ENCODE data around the gene TMEM200A. TPM values are rescaled to one million over a fixed set of nuclear protein-coding genes. Genes with fewer than 3 reads are reported as not detected.

Gene TMEM200A
- total RNA-seq, 2 donors from 2014 or later, result 0.87 to 5.1 TPM

GRCh38 chr6:130393306-130393705, 27.5 kb downstream of the TMEM200A start:
- Histone ChIP-seq H3K36me3 (no peaks in the 10 kb centered on the region), H3K27me3 (replicated peaks; ENCODE audit: insufficient read depth) (no peaks in the 10 kb centered on the region), H3K27ac (no peak overlapping the region), H3K4me1 (replicated peaks) (no peaks in the 10 kb centered on the region), H3K9me3 (no peaks in the 10 kb centered on the region), H3K4me3 (no peak overlapping the region)
- DNase-seq (ENCODE audit: low spot score), result no peak
- intact Hi-C loops (cut with DNase I), result no loop called here
- TF ChIP-seq CTCF (IDR thresholded peaks at IDR 0.05) (no peak), POLR2A (IDR thresholded peaks at IDR 0.05) (no peak), POLR2AphosphoS5 (IDR thresholded peaks at IDR 0.05) (no peak)
- WGBS, result 93% methylated on average over 6 of the region's 6 CpGs

GRCh38 chr6:130394246-130394645, 28.4 kb downstream of the TMEM200A start:
- DNase-seq (ENCODE audit: low spot score), result no peak
- Histone ChIP-seq H3K9me3 (no peaks in the 10 kb centered on the region), H3K27me3 (replicated peaks; ENCODE audit: insufficient read depth) (no peaks in the 10 kb centered on the region), H3K4me1 (replicated peaks) (no peaks in the 10 kb centered on the region), H3K36me3 (no peaks in the 10 kb centered on the region), H3K27ac (no peak overlapping the region), H3K4me3 (no peak overlapping the region)
- intact Hi-C loops (cut with DNase I), result no loop called here
- whole genome bisulfite sequencing, result 34% methylated on average over 5 of the region's 5 CpGs
- no peak for TF ChIP-seq POLR2A (IDR thresholded peaks at IDR 0.05)
- no peak for TF ChIP-seq CTCF (IDR thresholded peaks at IDR 0.05)
- no peak for TF ChIP-seq POLR2AphosphoS5 (IDR thresholded peaks at IDR 0.05)

GRCh38 chr6:130395164-130395563, 29.3 kb downstream of the TMEM200A start:
- H3K9me3 ChIP-seq, result no peaks in the 10 kb centered on the region
- no peaks in the 10 kb centered on the region for H3K27me3 ChIP-seq (replicated peaks; ENCODE audit: insufficient read depth)
- no peak for DNase-seq (ENCODE audit: low spot score)
- no peaks in the 10 kb centered on the region for H3K4me1 ChIP-seq (replicated peaks)
- H3K36me3 ChIP-seq, result no peaks in the 10 kb centered on the region
- WGBS, result 82% methylated on average over 5 of the region's 5 CpGs
- no peak overlapping the region for H3K27ac ChIP-seq
- H3K4me3 ChIP-seq, result no peak overlapping the region
- TF ChIP-seq POLR2A (IDR thresholded peaks at IDR 0.05), result no peak
- TF ChIP-seq POLR2AphosphoS5 (IDR thresholded peaks at IDR 0.05), result no peak
- intact Hi-C loops (cut with DNase I), result no loop called here

- intact Hi-C loops (cut with DNase I), result no loop called here
Observed at GRCh38 chr6:130396722-130397121, 30.9 kb downstream of the TMEM200A start.

GRCh38 chr6:130405549-130405948, 39.7 kb downstream of the TMEM200A start:
- DNase-seq (ENCODE audit: low spot score), result no peak
- Histone ChIP-seq H3K4me3 (no peak overlapping the region), H3K36me3 (no peaks in the 10 kb centered on the region), H3K27me3 (replicated peaks; ENCODE audit: insufficient read depth) (no peaks in the 10 kb centered on the region), H3K27ac (no peak overlapping the region), H3K9me3 (no peaks in the 10 kb centered on the region), H3K4me1 (replicated peaks) (no peaks in the 10 kb centered on the region)
- 80% methylated on average over 2 of the region's 2 CpGs for WGBS
- intact Hi-C loops (cut with DNase I), result no loop called here
- no peak for TF ChIP-seq POLR2A (IDR thresholded peaks at IDR 0.05)
- no peak for TF ChIP-seq CTCF (IDR thresholded peaks at IDR 0.05)
- no peak for TF ChIP-seq POLR2AphosphoS5 (IDR thresholded peaks at IDR 0.05)

More at GRCh38 chr6:130396722-130397121, 30.9 kb downstream of the TMEM200A start:
- H3K27me3 ChIP-seq (replicated peaks; ENCODE audit: insufficient read depth), result no peaks in the 10 kb centered on the region
- H3K4me1 ChIP-seq (replicated peaks), result no peaks in the 10 kb centered on the region
- 41% methylated on average over 2 of the region's 2 CpGs for WGBS
- no peaks in the 10 kb centered on the region for H3K9me3 ChIP-seq
- no peak overlapping the region for H3K4me3 ChIP-seq
- H3K36me3 ChIP-seq, result no peaks in the 10 kb centered on the region
- H3K27ac ChIP-seq, result no peak overlapping the region
- TF ChIP-seq CTCF (IDR thresholded peaks at IDR 0.05), result no peak
- DNase-seq (ENCODE audit: low spot score), result no peak

Measured in prostate gland (tissue), 2 donors.